ENCODE results near the gene CYP27A1. TPM values are rescaled to one million over a fixed set of nuclear protein-coding genes. Genes with fewer than 3 reads are reported as not detected.

Gene CYP27A1
- total RNA-seq = 0.42 and 2.7 TPM in 2 replicates

GRCh38 chr2:218781691-218782527 is at the start of gene CYP27A1:
Gene CYP27A1, plus strand, starts transcription at chr2:218782147. Its CDS starts 36 bp downstream, at chr2:218782183.

GRCh38 chr2:218831378-218831990 is 49.5 kb downstream of the CYP27A1 start, which contains the start of gene PRKAG3:
Gene PRKAG3, minus strand, starts transcription at chr2:218831803.

GRCh38 chr2:218859556-218859987 is 77.6 kb downstream of the CYP27A1 start, which contains the start of gene WNT6:
Gene WNT6, plus strand, starts transcription at chr2:218859805. Its CDS starts 233 bp downstream, at chr2:218860038.

Other genes with a start within 250 kb of the CYP27A1 start
- gene USP37, start 213.8 kb upstream of the CYP27A1 start, total RNA-seq = 5.4 and 5.9 TPM in 2 replicates
- gene CNOT9, start 213.3 kb upstream of the CYP27A1 start, total RNA-seq = 51.0 and 76.6 TPM in 2 replicates
- gene PLCD4, start 174.2 kb upstream of the CYP27A1 start, total RNA-seq = 14.6 and 16.5 TPM in 2 replicates
- 10.9 and 13.1 TPM in 2 replicates for gene ZNF142, start 122.5 kb upstream of the CYP27A1 start, total RNA-seq
- gene BCS1L, start 122.5 kb upstream of the CYP27A1 start, total RNA-seq = 45.3 and 62.5 TPM in 2 replicates
- gene RNF25, start 110.1 kb upstream of the CYP27A1 start, total RNA-seq = 25.2 and 32.5 TPM in 2 replicates
- 9.0 and 10.9 TPM in 2 replicates for gene STK36, start 110.1 kb upstream of the CYP27A1 start, total RNA-seq
- gene TTLL4, start 71.3 kb upstream of the CYP27A1 start, total RNA-seq = 13.4 and 16.0 TPM in 2 replicates
- not detected in 2 replicates for gene PRKAG3, start 49.7 kb downstream of the CYP27A1 start, total RNA-seq
- 0.16 TPM in 1 of 2 replicates, not detected in the other for gene WNT6, start 77.7 kb downstream of the CYP27A1 start, total RNA-seq
- 1.1 and 4.2 TPM in 2 replicates for gene WNT10A, start 98.7 kb downstream of the CYP27A1 start, total RNA-seq
- 0.55 TPM in 1 of 2 replicates, not detected in the other for gene CDK5R2, start 177.5 kb downstream of the CYP27A1 start, total RNA-seq
- not detected in 2 replicates for gene FEV, start 203.0 kb downstream of the CYP27A1 start, total RNA-seq
- gene CRYBA2, start 211.3 kb downstream of the CYP27A1 start, total RNA-seq = not detected in 2 replicates